ENCODE measurements around the gene CYP4F11.

DNA sequence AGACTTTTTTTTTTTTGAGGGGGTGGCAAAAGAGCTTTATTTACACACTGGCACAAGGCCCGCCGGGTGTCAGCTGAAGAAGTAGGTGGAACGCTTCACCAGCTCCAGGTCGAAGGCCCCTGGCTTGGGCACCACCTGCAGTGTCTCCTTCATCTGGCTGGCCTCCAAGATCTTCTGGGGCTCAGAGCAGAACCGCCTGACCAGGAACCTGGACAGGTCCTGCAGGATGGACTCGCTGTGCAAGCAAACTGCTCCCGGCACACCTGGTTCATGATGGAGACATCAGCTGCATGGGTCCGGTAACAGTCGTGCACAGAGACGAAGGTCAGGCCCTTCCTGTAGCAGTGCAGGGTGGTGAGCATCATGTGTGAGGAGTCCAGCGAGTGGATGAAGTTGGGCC is 32.1 kb downstream of the CYP4F11 start:
- TF ChIP-seq, protein P1, sequence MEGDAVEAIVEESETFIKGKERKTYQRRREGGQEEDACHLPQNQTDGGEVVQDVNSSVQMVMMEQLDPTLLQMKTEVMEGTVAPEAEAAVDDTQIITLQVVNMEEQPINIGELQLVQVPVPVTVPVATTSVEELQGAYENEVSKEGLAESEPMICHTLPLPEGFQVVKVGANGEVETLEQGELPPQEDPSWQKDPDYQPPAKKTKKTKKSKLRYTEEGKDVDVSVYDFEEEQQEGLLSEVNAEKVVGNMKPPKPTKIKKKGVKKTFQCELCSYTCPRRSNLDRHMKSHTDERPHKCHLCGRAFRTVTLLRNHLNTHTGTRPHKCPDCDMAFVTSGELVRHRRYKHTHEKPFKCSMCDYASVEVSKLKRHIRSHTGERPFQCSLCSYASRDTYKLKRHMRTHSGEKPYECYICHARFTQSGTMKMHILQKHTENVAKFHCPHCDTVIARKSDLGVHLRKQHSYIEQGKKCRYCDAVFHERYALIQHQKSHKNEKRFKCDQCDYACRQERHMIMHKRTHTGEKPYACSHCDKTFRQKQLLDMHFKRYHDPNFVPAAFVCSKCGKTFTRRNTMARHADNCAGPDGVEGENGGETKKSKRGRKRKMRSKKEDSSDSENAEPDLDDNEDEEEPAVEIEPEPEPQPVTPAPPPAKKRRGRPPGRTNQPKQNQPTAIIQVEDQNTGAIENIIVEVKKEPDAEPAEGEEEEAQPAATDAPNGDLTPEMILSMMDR (IDR thresholded peaks at IDR 0.05) = no peak
- TF ChIP-seq POLR2A (IDR thresholded peaks at IDR 0.05) = no peak
- no peak for TF ChIP-seq EP300 (IDR thresholded peaks at IDR 0.05)

Measured in upper lobe of left lung (tissue), 4 donors.